Ishikawa (cell line): ENCODE results near the gene PLPP2.

Experiments
- CEBPB ChIP-seq: IDR thresholded peaks from 2 replicates; pipeline ENCODE4 v1.6.1; 2012
- CREB1 ChIP-seq: IDR thresholded peaks from 2 replicates; pipeline ENCODE4 v1.6.1; 2012; ENCODE audit warnings: low read depth
- EGR1 ChIP-seq: IDR thresholded peaks from 2 replicates; pipeline ENCODE4 v1.6.1; 2012
- EP300 ChIP-seq: IDR thresholded peaks from 2 replicates; pipeline ENCODE4 v1.6.1; 2012; ENCODE audit warnings: borderline replicate concordance
- FOXM1 ChIP-seq: IDR thresholded peaks from 2 replicates; pipeline ENCODE4 v1.6.1; 2012; ENCODE audit warnings: low read depth, borderline replicate concordance
- NFIC ChIP-seq: IDR thresholded peaks from 2 replicates; pipeline ENCODE4 v1.6.1; 2012
- RAD21 ChIP-seq: IDR thresholded peaks from 2 replicates; pipeline ENCODE4 v1.6.1; 2012; ENCODE audit warnings: low read depth
- TAF1 ChIP-seq: IDR thresholded peaks from 2 replicates; pipeline ENCODE4 v1.6.1; 2012; ENCODE audit warnings: low read depth, mild to moderate bottlenecking
- TCF12 ChIP-seq: IDR thresholded peaks from 2 replicates; pipeline ENCODE4 v1.6.1; 2012; ENCODE audit warnings: low read depth
- TEAD4 ChIP-seq: IDR thresholded peaks from 2 replicates; pipeline ENCODE4 v1.6.1; 2012
- USF1 ChIP-seq: IDR thresholded peaks from 2 replicates; pipeline ENCODE4 v1.6.1; 2012
- YY1 ChIP-seq: IDR thresholded peaks from 2 replicates; pipeline ENCODE4 v1.6.1; 2012; ENCODE audit warnings: low read depth
- ZBTB7A ChIP-seq: IDR thresholded peaks from 2 replicates; pipeline ENCODE4 v1.6.1; 2012; ENCODE audit warnings: low read depth
- TF ChIP-seq, protein P1 (sequence below): IDR thresholded peaks from 2 replicates; pipeline ENCODE4 v1.6.1; 2012; ENCODE audit warnings: low read depth, mild to moderate bottlenecking
- TF ChIP-seq, protein P2 (sequence below): IDR thresholded peaks from 2 replicates; pipeline ENCODE4 v1.6.1; 2012

PLPP2 gene

GRCh38 chr19:322616-323015, 31.4 kb upstream of the PLPP2 start:
- TF ChIP-seq NFIC, result no peak
- TF ChIP-seq, protein P1, sequence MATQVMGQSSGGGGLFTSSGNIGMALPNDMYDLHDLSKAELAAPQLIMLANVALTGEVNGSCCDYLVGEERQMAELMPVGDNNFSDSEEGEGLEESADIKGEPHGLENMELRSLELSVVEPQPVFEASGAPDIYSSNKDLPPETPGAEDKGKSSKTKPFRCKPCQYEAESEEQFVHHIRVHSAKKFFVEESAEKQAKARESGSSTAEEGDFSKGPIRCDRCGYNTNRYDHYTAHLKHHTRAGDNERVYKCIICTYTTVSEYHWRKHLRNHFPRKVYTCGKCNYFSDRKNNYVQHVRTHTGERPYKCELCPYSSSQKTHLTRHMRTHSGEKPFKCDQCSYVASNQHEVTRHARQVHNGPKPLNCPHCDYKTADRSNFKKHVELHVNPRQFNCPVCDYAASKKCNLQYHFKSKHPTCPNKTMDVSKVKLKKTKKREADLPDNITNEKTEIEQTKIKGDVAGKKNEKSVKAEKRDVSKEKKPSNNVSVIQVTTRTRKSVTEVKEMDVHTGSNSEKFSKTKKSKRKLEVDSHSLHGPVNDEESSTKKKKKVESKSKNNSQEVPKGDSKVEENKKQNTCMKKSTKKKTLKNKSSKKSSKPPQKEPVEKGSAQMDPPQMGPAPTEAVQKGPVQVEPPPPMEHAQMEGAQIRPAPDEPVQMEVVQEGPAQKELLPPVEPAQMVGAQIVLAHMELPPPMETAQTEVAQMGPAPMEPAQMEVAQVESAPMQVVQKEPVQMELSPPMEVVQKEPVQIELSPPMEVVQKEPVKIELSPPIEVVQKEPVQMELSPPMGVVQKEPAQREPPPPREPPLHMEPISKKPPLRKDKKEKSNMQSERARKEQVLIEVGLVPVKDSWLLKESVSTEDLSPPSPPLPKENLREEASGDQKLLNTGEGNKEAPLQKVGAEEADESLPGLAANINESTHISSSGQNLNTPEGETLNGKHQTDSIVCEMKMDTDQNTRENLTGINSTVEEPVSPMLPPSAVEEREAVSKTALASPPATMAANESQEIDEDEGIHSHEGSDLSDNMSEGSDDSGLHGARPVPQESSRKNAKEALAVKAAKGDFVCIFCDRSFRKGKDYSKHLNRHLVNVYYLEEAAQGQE, result no peak
- TF ChIP-seq, protein P2, sequence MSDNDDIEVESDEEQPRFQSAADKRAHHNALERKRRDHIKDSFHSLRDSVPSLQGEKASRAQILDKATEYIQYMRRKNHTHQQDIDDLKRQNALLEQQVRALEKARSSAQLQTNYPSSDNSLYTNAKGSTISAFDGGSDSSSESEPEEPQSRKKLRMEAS, result no peak
- no peak for TF ChIP-seq EGR1
- no peak for TF ChIP-seq USF1
- no peak for TF ChIP-seq EP300
- no peak for TF ChIP-seq CREB1
- TF ChIP-seq TCF12, result no peak
- TF ChIP-seq FOXM1, result no peak
- no peak for TF ChIP-seq TEAD4
- TF ChIP-seq YY1, result no peak
- TF ChIP-seq RAD21, result no peak
- no peak for TF ChIP-seq CEBPB
- no peak for TF ChIP-seq ZBTB7A
- no peak for TF ChIP-seq TAF1

GRCh38 chr19:318509-318774, 27.2 kb upstream of the PLPP2 start:
- TF ChIP-seq TEAD4 (no peak), CEBPB (no peak), YY1 (no peak), NFIC (no peak), RAD21 (no peak), ZBTB7A (no peak), CREB1 (no peak)
- TF ChIP-seq, protein P2, result no peak

- TF ChIP-seq RAD21, result no peak
- TF ChIP-seq TCF12, result no peak
These were observed 26.7 kb upstream of the PLPP2 start for GRCh38 chr19:317710-318508.

GRCh38 chr19:315811-316210, 24.6 kb upstream of the PLPP2 start:
- TF ChIP-seq, protein P2, result no peak
- TF ChIP-seq EGR1, result no peak
- TF ChIP-seq CEBPB, result no peak
- no peak for TF ChIP-seq TCF12
- TF ChIP-seq NFIC, result no peak
- TF ChIP-seq, protein P1, result no peak
- no peak for TF ChIP-seq FOXM1

DNA sequence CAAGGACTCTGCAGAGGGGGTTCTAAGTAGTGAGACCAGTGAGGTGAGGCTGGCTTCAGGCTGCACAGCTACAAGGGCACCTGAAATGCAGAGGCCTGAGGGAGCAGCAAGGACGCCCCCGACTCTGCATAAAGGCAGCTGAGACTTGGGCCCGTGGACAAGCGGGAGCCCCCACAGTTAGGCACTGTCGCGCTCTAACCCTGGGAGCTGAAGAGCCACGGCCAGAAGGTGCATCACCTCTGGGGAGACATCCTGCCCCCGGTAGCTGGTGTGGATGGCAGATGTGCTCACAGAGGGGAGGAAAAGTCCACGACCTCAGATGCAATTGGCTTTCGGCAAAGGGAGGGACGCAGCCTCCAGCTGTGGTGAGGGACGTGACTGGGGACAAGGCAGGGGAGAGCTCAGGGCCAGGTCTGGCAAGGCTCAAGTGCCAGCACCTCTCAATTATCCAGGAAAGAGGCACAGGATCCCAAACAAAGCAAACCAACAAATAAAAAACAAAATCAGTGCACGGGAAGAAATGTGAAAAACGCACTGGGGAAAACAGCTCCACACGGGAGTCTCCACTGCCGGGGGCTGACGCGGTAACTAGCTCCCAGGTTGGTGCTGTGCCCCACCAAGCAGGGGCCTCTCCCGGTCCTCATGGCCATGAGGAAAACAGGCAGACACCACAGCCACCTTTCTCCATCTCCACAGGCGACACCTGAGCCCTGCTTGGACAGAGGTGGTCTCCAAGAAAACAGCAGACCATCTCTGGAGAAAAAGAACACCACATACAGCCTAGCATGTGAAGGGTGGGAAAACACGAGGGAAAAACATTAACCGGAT, 23.0 kb upstream of the PLPP2 start:
- TF ChIP-seq CEBPB, result no peak
- no peak for TF ChIP-seq NFIC
- TF ChIP-seq TEAD4, result no peak
- TF ChIP-seq FOXM1, result no peak
- no peak for TF ChIP-seq YY1
- TF ChIP-seq ZBTB7A, result no peak
- no peak for TF ChIP-seq EP300
- TF ChIP-seq, protein P1, result no peak
- TF ChIP-seq USF1, result no peak
- no peak for TF ChIP-seq CREB1
- TF ChIP-seq EGR1, result no peak
- TF ChIP-seq TAF1, result no peak
- no peak for TF ChIP-seq RAD21
- no peak for TF ChIP-seq TCF12
- TF ChIP-seq, protein P2, result no peak
